H54 (cell line): ENCODE results near the gene ITGA6.
A peak's percentile ranks its signal among the peaks of the same experiment; 100 is the strongest.

Source experiments
- DNase-seq: peaks from one replicate; pipeline ENCODE4 v3.0.0; 2011; ENCODE audit warnings: low spot score, mixed read lengths; ENCODE audit not compliant: insufficient read length
- FAIRE-seq: peaks from 3 replicates; lab custom pipeline; 2011; peaks lifted over from hg19 to GRCh38; lab: Jason Lieb, UNC
- POLR2A ChIP-seq: IDR thresholded peaks from 2 replicates; pipeline ENCODE4 v1.6.1; 2011; ENCODE audit warnings: low read depth, mild to moderate bottlenecking, low read length

The ITGA6 gene

DNA sequence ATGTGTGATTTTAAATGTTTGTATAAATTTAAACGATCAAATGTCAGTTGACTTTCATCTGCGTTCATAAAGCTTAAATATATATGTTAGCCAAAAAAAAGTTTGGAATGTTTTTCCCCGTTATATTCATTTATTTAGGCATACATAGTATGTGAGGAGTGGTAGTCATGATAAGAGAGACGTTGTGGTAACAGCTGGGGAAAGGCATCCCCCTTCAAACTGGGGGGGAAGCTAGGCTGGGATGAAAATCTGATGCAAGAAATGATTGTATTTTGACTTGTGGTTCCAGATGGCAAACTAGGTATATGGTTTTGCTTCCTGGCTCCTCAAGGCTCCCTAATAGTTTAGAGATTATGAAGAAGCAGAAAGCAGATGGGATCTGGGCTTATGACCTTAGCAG is 30.1 kb downstream of the ITGA6 start:
- FAIRE-seq (no peak), DNase-seq (no peak)
- no peak for TF ChIP-seq POLR2A

DNA sequence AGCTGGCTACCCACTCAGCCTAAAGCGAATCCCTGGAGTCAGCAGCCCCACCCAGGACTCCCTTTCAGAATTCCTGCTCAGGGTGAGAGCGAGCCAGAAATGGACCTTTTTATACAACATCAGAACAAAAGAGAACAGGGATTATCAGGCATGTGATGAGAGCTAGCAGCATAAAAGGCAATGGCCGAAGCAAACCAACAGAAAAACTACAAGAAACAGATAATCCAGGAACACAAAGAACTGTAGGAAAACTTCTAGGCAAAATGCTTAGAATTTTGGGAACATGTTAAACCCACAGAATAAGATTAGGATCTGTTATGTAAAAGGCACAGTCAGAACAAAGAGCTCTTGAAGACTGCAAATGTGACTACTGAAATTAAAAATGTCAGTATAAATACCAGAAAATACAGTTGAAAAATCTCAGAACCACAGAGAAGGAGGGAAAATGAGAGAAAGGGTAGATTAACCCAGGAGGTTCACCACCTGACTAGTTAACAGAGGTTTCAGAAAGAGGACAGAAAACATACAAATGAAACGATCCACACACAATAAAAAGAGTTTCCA is 31.3 kb downstream of the ITGA6 start:
- no peak for FAIRE-seq
- no peak for TF ChIP-seq POLR2A
- no peak for DNase-seq

DNA sequence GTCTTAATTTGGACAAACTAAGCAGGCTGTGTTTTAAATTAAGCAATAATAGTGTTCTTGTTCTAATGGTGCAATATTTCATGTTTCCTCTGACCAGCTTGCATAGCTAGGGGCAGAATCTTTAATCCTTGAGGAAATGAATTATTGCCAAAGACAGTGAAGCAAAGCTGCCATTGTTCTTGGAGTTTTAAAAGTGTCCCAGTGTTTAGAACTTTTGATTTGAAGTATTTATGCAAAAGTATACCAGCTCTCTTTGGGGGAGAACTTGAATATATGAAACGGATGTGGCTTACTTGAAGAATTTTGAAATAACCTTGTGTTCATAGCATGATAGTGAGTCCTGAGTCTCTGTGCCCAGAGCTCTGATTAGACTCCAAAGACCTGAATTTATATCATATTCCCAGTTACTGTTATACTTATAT is 33.4 kb downstream of the ITGA6 start:
- no peak for FAIRE-seq
- no peak for TF ChIP-seq POLR2A
- no peak for DNase-seq

DNA sequence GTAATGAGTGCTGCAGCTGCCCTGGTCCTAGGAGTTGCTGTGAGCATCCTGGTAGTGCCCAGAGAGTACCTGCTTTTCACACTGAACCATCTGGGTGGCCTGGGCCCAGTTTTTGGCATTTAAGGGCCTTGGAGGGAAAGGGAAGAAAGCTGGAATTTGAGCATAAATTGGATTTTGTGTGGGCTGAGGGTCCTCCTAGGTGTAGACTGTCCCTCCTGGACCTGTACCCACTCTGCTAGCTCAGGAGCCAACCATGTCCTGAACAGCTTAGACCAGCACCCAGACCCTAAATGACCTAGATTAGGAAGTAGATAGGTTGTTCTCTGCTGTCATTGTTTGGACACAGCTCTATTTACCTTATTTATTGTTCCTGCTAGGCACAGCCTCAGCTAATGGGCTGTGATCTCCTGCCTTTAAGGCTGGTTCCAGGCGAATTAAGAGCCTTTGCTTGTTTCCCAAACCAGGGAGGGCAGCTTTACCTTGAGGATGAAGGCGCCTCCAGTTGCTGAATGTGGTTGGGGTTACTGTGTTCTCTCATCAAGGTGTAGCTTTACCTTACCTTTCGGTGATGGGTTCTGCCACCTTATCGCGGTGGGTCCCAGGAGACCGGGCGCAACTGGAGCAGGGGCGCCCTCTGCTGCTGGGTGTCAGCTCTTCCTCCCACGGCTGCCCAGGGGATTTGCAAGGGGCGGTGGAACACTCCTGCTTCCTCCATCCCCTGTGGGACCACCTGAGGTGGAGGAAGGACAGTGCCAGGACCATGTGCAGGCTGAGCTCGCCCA is 34.4 kb downstream of the ITGA6 start:
- TF ChIP-seq POLR2A, result no peak
- DNase-seq (no peak), FAIRE-seq (no peak)

DNA sequence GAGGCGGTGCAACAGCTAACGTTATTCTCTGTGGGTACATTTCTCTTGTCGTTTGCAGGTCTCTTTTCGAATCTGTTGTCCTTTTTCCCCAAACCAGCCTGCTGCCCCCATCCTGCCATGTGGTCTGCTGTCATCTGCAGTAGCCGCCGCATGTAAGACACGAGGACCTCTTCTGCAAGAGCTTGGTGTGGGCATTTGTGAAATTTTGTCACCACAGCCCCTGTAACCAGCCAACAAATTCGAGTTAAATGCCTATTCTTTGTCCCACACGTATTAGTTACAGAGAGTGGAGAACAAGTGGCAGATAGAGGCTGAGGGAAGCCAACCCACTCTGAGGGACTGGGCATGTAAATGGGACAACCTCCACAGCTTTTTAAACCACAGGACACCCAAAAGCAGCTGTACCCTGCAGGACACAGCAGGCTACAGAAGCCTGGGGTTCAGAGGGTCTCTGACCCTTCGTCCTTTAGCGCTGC is 35.0 kb downstream of the ITGA6 start:
- DNase-seq (no peak), FAIRE-seq (no peak)
- TF ChIP-seq POLR2A, result no peak

DNA sequence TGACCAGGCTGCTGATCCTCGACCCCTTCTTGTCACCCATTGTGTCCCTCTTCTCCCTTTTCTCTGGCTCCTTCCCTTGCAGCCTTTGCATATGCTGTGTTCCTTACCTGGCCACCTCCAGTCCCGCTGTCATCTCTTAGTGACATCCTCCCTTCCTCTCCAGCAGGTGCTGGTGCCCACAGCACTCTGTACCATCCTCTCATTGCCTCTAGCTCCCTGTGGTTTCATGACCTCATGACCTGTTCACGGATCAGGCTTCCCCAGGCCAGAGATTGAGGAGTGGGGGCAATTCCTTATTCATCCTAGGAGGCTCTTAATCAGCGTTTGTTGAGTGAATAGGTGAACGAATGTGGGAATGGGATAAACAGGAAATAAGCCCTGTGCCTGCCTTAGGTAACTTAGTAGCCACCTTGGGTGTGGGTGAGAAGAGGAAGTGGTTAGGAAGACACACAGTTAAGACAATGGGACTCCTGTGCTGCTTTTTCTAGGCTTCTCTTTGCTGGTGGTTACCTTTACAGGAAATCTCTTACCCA is 35.5 kb downstream of the ITGA6 start:
- no peak for DNase-seq
- FAIRE-seq, result no peak
- no peak for TF ChIP-seq POLR2A

DNA sequence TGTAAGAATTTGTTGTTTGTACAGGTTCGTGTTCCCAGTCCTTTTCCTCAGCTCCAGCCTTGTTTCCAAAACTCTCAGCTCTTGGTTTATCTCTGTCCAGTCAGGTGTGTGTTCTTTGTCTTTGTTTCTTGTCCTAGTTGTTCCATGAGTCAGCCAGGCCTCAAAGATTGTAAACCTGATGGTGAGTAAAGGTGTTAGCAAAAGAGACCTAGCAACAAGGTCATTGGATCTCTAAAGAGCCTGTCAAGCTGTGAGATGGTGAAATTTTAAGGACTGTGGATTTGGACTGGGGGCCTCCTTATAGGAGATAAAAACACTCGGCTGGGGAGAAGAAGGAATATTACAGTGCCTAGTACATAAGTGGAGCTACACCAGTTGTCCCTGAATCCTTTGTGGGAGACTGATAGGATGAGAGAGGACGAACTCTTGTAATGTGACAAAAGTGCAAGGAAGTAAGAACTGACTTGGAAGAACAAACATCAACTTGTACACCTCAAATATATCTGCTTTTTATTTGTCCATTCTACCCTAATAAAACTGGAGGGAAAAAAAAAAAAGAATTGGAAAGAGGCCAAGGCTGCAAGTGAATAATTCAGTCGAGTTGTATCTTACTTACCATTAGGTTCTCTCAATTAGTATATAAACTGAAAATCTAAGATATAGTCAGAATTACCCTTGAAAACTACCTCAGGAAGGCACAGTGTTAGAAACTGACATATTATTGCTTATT is 37.2 kb downstream of the ITGA6 start:
- FAIRE-seq (no peak), DNase-seq (no peak)
- TF ChIP-seq POLR2A, result no peak

DNA sequence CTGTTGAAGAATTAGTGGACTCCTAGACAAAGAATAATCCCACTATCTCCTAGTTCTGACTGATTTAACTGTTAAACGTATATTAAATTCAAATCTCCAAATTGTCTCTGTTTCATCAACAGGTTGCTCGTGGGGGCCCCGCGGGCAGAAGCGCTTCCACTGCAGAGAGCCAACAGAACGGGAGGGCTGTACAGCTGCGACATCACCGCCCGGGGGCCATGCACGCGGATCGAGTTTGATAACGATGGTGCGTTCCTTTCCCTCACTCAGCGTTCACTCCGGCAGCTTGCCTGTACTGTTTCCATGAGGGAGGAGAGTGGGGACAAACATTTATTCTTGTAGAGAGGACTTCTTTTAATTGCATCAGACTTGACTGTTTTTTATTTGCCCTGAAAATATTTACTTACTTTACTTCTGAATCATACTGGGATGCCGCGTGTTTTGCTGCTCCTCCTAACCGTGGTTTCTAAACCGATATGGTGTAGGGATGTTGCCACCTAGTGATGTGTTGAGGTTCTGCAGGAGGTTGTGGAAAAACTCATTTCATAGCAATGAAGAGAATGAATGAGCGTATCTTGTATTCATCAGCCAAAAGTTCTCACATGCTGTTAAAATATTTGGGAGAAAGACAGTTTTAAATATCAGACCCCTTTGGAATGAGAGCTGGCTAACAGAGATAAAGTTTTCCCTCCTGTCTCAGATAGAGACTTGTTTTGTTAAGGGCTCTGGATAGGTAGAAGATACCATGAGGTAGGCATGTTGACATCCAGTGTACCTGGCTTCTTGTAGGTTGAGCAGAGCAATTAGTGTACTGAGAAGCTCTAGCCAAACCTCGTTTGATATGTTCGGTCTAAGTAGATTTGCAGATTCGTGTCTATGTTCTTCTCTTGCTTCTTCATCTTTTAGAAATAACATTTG is 38.3 kb downstream of the ITGA6 start:
- DNase-seq (peak; percentile 47), FAIRE-seq (peak; percentile 97)

DNA sequence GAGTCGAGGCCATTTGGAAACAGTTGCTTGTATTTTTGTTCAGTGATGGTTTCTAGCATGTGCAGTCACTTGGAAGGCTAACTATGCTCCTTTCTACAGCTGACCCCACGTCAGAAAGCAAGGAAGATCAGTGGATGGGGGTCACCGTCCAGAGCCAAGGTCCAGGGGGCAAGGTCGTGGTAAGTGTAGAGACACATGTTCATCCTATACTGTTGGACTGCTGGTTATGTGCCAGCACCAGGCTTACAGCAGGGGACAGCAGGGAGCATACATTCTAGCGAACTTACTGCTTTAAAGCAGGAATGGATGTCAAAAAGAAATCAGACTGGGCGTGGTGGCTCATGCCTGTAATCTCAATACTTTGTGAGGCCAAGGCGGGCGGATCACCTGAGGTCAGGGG is 40.0 kb downstream of the ITGA6 start:
- no peak for DNase-seq
- FAIRE-seq, result no peak
- TF ChIP-seq POLR2A, result no peak

More for the DNA sequence above, 38.3 kb downstream of the ITGA6 start:
- TF ChIP-seq POLR2A, result no peak

DNA sequence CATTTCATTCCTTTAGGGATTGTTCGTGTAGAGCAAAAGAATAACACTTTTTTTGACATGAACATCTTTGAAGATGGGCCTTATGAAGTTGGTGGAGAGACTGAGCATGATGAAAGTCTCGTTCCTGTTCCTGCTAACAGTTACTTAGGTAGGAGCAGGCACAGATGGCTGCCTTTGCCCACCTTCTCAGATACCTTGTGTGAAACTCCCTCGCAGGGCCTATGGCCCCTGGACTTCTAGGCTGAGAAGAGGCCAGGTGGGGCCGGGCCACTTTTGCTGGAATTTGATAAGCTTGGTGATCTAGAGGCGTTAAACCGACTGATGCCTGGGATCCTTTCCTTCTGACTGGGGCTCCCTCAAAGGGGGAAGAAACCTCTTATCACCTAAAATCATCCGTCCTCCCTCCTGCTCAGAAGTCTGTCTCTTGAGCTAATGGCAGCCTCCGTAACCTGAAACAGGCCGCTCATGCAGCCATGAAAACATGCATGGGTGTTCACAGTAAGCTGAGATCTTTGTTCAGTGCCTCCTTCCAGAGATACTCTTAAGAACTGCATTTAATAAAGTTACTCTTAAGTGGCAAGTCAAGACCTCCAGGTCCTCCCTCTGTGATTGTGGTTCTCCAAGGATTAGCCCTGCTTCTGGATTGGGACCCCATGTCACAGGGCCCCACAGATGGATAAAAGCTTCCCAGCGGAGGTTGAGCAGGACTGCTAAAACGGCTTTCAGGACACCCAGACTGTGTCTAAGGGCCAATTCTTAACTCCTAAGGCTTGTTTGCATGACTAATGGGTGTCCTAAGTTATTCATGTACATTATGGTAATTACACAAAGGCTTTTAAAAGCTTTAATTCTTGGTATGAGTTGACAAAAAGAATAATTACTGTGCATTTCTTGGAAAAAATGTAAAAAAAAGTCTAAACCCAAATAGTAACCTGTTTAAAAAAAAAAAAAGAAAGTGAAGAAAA is 43.9 kb downstream of the ITGA6 start:
- DNase-seq (no peak), FAIRE-seq (no peak)
- no peak for TF ChIP-seq POLR2A

DNA sequence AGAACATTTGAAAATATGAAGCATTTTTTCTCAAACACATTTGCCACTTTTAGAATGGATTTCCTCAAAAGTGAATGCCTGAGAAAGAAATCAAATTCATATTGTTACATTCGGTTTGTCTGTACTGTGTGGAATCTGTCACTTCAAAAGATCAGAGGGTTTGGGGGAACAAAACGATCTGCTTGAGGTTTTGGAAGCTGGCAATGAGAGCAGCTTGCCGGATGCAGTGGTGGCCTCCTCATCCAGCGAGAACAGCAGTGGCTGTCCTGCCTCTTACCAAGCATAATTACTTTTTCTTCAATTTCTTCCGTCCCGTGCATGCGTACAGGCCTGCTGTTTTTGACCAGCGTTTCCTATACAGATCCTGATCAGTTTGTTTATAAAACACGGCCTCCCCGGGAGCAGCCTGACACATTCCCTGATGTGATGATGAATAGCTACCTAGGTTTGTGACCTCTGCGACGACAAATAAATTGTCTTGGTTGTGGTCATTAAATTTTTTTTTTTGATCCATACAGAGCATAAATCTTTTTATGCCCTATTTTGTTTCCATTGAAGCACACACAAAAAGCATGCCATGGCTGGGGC is 45.2 kb downstream of the ITGA6 start:
- no peak for TF ChIP-seq POLR2A
- DNase-seq (no peak), FAIRE-seq (no peak)

DNA sequence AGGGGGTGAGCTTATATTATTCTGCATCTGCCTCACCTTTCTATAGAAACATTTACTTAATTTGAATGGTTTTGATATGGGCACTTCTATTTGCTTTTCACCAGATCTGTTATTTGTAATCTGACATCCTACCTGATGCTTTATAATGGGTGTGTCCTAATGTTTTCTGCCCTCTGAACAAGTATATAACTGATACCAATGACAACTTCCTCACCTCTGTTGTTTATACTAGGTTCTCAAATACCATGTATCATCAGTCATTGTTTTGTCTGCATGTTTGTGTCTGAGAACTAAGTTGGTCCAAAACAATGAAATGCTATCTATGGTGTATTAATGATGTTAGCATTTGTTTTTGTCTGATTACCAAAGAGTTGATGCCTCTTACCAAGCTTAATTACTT is 45.8 kb downstream of the ITGA6 start:
- FAIRE-seq, result peak; percentile 30
- DNase-seq, result no peak

More for the DNA sequence above, 45.8 kb downstream of the ITGA6 start:
- no peak for TF ChIP-seq POLR2A
